Embryonic facial prominence (tissue), 1 donor: Measurements from ENCODE around the gene GPC6.

Experiments used
- DNase-seq: peaks from one replicate; pipeline ENCODE4 v3.0.0-alpha.2; 2016; ENCODE audit errors: extremely low spot score

GPC6 gene

DNA sequence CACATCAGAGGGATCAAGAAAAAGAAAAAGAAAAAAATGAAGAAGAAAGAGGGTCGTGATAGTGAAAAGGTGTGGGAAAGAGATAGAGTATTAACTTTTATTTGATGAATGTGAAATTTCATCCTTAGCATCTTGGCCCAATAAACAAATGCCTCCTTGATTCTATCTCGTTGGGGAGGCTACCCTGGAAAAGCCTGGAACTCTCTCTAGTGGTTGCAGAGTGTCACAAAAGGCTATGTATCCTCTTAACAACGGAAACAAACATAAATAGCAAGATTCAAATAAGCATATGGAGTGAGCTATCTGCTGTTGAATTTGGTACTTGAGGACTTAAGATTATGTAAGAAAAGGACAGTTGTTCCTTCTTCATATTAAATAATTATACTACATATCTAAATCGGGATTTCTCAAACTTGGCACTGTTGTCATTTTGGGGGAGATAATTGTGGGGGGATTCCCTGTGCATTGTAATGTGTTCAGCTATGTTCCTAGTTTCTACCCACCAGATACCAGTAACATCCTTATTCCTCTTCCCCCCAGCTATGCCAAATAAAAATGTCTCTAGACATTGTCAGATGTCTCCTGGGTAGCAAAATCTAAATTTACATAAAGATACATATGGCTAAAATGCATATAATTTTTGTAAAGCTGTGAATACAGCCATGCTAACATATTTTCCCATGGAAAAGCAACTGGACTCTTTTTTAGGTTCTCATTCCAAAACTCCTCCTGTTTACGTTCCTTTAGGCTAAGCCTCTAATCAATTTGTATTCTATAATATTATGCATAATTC is 695.7 kb downstream of the GPC6 start:
- no peak for DNase-seq

GRCh38 chr13:93925990-93926389 is 699.4 kb downstream of the GPC6 start:
- no peak for DNase-seq

DNA sequence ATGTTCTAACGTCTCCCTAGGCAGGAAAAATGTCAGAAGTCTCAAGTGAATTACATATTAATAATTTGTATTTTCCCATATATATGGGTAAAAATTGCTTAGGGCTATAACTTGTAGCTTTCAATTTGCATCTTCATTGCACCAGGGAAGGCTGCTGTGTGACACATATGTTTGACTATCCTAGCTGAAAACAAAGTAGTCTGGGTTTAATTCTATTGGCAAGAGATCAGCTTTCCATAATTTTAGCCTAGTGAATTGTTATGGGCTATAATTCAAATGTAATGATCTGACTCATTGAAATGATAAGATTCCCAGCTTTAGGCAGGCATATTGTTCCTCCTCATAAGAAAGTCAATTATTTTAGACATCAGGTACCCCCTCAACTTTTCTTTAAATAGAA is 699.8 kb downstream of the GPC6 start:
- no peak for DNase-seq

- no peak for DNase-seq
Observed at GRCh38 chr13:93927431-93927830, 700.8 kb downstream of the GPC6 start.

DNA sequence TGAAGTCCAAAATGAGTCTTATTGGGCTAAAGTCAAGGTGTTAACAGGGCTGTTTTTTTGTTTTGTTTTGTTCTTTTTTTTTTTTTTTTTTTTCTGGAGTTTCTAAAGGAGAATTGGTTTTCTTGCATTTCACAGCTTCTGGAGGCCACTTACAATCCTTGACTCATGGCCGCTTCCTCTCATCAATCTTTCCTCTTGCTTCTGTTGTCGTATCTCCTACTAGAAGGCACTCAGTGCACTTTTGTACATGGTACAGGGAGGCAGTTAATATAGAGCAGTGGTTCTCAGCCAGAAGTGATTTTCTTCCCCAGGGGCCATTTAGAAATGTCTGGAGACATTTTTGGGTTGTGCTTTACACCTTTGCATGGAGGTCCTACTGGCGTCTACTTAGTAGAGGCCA is 706.3 kb downstream of the GPC6 start:
- no peak for DNase-seq

DNA sequence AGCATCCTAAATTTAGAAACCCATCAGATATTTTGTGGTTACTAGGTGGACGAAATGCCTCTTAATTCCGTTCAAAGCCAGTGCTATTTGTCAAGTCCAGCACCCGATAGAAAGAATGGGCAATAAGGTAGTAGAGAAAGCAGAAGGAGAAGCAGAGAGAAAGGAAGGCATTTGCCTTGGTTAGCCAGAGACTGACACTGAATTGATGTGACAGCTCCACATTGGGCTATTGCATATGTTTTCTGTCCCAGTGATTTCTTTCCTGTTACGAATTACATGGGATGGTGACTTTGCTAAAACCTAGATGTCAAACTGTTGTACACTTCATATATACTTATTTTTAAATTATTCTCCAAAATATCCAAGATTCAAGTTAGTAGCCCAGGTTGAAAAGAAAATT is 710.3 kb downstream of the GPC6 start:
- no peak for DNase-seq

GRCh38 chr13:93941444-93941843 is 714.8 kb downstream of the GPC6 start:
- DNase-seq, result no peak

- DNase-seq, result no peak
Observed at GRCh38 chr13:93942016-93942415, 715.4 kb downstream of the GPC6 start.

DNA sequence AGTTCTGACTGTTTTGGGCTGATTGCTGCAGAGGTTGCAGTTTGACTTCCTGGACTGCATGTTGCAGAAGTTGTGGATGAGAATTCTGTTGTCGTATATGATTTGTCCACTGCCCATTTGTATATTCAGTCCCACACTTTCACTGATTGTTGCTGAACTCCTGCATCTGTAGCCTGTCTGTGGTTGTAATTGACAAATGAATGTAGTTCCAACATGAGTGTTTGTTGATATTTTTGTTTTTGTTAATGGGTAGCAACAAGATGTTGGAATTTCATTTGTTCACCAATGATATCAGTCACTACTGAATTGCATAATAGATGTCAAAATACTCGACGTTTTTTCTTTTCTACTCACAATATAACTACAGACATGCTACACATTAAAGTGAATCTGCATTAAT is 719.0 kb downstream of the GPC6 start:
- no peak for DNase-seq

GRCh38 chr13:93946994-93947393 is 720.4 kb downstream of the GPC6 start:
- no peak for DNase-seq

GRCh38 chr13:93947651-93948050 is 721.0 kb downstream of the GPC6 start:
- no peak for DNase-seq

- DNase-seq, result no peak
Observed at GRCh38 chr13:93948162-93948922, 721.7 kb downstream of the GPC6 start.

DNA sequence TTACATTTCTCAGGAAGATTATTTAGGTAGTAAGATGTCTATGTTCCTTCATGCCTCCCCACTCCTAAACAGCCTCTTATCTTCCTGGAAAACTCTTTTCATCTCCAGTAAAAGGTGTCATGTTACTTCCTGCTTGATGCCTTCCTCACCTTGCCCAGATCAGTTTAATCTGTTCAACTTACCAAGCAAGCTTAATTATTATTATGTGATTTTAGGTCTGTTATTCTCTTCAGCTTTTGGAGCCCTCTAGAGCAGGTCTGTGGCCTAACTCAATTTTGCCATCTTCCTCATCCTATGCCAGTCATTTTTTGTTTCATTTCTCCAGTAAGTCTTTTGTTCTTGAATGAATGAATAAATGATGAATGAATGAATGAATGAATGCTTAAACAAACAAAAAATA is 724.5 kb downstream of the GPC6 start:
- no peak for DNase-seq

- no peak for DNase-seq
Observed at GRCh38 chr13:93951951-93952350, 725.3 kb downstream of the GPC6 start.

GRCh38 chr13:93953841-93954240 is 727.2 kb downstream of the GPC6 start:
- DNase-seq, result no peak

DNA sequence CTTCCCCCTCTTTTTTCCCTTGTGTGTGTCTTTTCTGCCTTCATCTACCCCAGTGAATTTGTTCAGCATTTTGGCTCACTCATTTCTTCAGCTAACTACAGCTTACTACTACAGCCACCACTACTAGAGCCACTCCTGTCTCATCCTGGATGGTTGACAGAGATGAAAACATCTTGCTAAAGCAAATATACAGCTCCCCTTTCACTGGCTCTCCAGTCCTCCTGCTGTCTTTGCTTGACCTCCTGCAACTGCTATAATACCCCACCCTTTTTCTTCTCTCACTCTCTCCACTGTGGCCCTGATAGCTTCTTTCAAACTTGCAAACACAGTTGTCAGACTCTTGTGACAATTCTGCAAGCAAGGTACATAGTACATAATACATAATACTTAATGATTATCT is 729.3 kb downstream of the GPC6 start:
- no peak for DNase-seq

DNA sequence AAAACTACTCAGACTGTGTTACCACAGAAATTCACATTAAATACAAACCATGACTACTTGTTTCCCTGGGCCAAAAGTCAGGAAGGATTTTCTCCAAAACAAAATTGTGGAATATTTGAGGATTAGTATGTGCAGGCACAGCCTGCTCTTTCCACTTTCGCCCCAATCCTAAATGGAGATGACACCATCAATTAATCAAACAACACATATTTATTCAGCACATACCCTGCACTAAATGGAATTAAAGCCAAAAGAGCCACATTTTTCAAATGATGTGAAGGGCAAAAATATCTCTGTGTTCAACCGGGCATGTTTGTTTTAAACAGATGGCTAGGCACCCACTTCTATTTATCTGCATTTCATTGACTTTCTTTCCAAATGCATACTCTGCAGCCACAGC is 729.8 kb downstream of the GPC6 start:
- no peak for DNase-seq

DNA sequence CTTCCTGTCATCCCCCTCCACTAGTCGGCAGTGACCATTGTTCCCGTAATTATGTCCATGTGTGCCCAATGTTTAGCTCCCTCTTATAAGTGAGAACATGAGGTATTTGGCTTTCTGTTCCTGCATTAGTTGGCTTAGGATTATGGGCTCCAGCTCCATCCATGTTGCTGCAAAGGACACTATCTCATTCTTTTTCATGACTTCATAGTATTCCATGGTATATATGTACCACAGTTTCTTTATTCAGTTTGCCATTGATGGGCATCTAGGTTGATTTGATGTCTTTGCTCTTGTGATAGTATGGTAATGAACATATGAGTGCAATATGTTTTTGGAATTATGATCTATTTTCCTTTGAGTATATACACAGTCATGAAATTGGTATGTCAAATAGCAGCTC is 730.8 kb downstream of the GPC6 start:
- DNase-seq, result no peak

GRCh38 chr13:93959796-93960533 is 733.4 kb downstream of the GPC6 start:
- DNase-seq, result no peak

DNA sequence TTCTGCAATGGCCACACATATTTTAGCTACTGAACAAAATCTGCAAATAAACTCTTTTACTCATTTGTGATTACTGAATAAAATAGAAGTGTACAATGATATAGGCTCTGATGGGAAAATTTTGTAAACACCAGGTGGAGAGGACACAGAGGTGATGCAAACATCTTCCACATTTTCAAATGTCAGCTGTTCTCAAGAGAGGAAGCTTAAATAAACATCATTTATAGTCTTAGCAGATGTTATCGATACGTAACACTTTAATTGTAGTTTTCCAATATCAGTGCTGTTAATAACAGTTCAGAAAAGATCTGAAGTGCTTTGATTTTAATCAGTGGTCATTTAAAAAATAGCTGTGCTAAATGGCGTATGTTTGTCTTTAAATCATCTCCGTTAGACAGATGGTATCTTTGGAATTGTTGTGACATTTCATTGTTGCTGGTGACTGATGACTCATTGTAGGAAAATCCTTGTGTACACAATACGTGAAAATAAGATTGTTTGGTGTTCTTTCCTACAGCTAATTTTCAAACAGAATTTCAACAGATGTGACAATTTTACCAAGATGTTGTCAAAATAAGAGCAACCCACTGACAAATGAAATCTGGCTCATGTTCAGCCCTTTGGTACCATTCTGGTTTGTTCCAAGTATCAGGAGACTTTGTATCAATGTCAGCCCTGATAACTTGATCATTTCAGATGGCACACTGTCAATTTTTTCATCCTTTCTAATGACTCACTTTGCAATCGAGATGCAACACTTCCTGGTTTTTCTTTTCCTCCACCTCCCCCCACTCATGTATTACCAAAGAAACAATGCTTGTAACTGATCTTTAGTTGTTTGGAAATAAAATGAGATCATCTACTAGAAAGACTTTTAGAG is 736.9 kb downstream of the GPC6 start:
- DNase-seq, result no peak

DNA sequence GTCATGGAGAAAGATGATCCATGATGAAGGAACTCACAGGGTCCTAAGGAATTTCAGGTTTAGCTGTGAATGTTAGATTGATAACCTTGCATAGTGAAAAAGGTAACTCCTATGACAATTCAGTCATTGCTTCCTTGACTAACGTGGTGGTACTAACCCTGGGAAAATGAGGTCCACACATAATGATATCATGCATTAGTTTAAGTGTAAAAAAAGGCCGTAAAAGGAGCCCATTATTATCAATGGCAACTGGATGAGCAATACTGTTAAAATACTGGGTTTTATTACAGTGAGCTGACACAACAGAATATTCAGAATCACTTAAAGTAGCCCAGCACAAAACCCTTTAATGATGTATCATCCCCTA is 737.5 kb downstream of the GPC6 start:
- DNase-seq, result no peak

DNA sequence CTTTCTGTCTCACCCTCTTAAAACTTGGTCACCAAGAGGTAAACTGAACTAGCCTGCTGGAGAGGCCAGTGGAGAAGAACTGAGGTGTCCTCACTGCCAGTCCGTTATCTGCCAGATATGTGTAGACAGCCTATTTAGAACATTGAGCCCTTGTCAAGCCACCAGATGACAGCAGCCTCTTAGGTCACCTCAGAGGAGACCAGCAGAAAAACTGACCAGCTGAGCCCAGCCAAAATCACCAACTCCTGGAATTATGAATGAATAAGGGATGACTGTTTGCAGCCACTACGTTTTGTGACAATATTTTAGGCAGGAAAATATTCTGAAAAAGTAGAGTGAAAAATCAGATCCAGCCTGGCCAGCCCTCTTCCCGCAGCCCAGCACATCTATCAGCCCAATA is 739.0 kb downstream of the GPC6 start:
- DNase-seq, result no peak
